ENCODE results near the gene CEND1. TPM values are rescaled to one million over a fixed set of nuclear protein-coding genes. Genes with fewer than 3 reads are reported as not detected.

The CEND1 gene
- total and polyA plus RNA-seq, 2 of the 13 experiments (the other 11 are each of a cell fraction or from before 2014, with no cell fraction given) = not detected

- TF ChIP-seq CAMTA2 (CRISPR knock-in tag; IDR thresholded peaks at IDR 0.05; ENCODE audit: borderline replicate concordance) (no peak), THRA (CRISPR knock-in tag; IDR thresholded peaks at IDR 0.05; ENCODE audit: borderline replicate concordance) (no peak), E2F1 (CRISPR knock-in tag; IDR thresholded peaks at IDR 0.05) (no peak; the same call in 1 of the 2 replicates), ARID2 (CRISPR knock-in tag; IDR thresholded peaks at IDR 0.05; ENCODE audit: borderline replicate concordance) (no peak), MTF2 (CRISPR knock-in tag; IDR thresholded peaks at IDR 0.05; ENCODE audit: borderline replicate concordance) (no peak), ZNF619 (CRISPR knock-in tag; IDR thresholded peaks at IDR 0.05) (no peak), TFDP1 (CRISPR knock-in tag; IDR thresholded peaks at IDR 0.05; ENCODE audit: borderline replicate concordance) (peak; percentile 55; the same call in 1 of the 2 replicates), PRDM10 (CRISPR knock-in tag; IDR thresholded peaks at IDR 0.05; ENCODE audit: low read depth) (no peak), ZNF556 (CRISPR knock-in tag; IDR thresholded peaks at IDR 0.05; ENCODE audit: borderline replicate concordance) (peak; percentile 38; the same call in 1 of the 2 replicates), ZNF292 (CRISPR knock-in tag; IDR thresholded peaks at IDR 0.05; ENCODE audit: borderline replicate concordance, low read depth) (no peak), IKZF1 (IDR thresholded peaks at IDR 0.05) (no peak), ZNF263 (CRISPR knock-in tag; IDR thresholded peaks at IDR 0.05) (peak; percentile 10; the same call in 1 of the 2 replicates), SIX4 (CRISPR knock-in tag; IDR thresholded peaks at IDR 0.05) (no peak), ZNF446 (CRISPR knock-in tag; IDR thresholded peaks at IDR 0.05) (peak; percentile 47; the same call in 1 of the 2 replicates), JUND (CRISPR knock-in tag; IDR thresholded peaks at IDR 0.05) (no peak), ZNF784 (CRISPR knock-in tag; IDR thresholded peaks at IDR 0.05; ENCODE audit: borderline replicate concordance) (peak; percentile 61; the same call in 1 of the 2 replicates), SRSF4 (IDR thresholded peaks at IDR 0.05; ENCODE audit: low read depth, low read length, poor library complexity, severe bottlenecking) (no peak), ZNF772 (CRISPR knock-in tag; IDR thresholded peaks at IDR 0.05) (peak; percentile 56; the same call in 1 of the 2 replicates), RARA (CRISPR knock-in tag; IDR thresholded peaks at IDR 0.05) (no peak), ZNF354B (CRISPR knock-in tag; IDR thresholded peaks at IDR 0.05) (no peak), CBX1 (IDR thresholded peaks at IDR 0.05; ENCODE audit: low read depth) (no peak)
Observed at GRCh38 chr11:777288-778255, 12.3 kb downstream of the CEND1 start, which contains the start of gene GATD1 (continued).

Measured in HepG2 (cell line).